NCI-H146 treated with DMSO at 0.1 percent for 48 hours (cell line): ENCODE measurements around the gene RAG2.
"Not testable (repeated sequence)": the region's sequence is repeated elsewhere in the genome, so short reads cannot be mapped to it uniquely, and the experiment has no call there.

Experiments
- DNase-seq: peaks from one replicate; lab custom pipeline; 2025; ENCODE audit not compliant: unreplicated experiment; lab: John Stamatoyannopoulos, UW

RAG2 gene

GRCh38 chr11:36557390-36557789 is 40.6 kb downstream of the RAG2 start:
- not testable (repeated sequence) for DNase-seq

DNA sequence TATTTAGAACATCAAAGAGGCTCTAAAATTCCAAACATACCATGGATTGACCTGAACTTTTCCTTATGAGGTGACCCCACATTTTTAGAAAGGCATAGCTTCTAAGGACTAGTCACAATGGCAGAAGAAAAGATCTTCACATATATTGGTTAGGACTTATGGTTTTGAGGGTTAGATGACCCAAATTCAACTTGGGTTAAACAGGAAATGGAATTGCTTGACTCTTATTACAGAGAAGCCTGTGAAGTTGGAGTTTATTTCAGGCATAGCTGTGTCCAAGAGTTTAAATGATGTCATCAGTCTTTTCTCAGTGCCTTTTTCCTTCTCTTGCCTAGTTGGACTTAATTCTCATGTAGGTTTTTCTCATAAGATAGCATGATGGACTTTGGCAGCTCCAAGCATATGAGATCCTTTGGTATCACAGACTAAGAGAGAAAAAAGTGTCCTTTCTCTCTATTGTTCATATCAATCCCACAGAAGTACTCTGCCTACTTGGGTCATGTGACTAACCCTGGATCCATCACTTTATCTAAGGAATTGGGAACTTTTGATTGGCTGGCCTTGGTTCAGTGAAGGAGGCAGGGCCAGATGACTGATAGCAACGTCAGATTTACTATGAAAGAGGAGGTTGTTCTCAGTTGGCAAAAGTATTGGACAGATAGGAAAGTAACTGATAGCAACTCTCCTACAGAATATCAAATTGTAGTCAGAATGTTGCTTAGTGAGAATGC is 47.5 kb downstream of the RAG2 start:
- DNase-seq, result no peak
